ENCODE data around the gene HS2ST1.

DNA sequence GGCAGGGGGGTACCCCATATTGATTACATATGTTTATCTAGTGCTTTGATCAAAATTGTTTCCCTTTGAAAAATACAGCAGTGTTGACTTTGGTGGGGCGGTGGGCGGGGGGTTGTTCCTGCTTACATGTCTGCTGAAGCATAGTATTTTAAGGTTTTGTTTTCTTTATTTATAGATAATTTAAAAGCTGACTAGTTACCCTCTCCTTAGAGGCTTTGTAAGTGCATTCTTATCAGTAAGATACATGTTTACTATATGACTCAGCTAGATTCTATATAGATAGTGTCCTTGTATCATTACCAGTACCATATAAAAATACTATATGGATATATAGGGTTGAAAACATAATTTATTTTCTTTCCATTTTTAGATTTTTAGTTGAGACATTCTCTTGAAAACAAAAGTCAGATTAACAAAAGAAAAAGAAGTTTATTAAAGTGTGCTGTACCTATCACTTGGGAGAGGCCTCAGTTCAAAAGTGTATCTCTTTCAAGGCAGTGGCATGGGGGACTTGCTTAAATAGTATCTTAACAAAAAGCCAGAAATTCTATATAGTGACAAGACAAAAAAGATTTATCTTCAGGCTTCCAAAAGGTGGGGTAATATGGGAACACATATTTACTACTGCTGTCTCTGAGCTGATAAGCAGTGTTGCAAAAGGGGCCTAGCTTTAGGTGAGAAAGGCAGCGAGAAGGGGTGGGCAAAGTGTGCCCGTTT lies 79.0 kb downstream of the HS2ST1 start:
- TF ChIP-seq, protein P1, sequence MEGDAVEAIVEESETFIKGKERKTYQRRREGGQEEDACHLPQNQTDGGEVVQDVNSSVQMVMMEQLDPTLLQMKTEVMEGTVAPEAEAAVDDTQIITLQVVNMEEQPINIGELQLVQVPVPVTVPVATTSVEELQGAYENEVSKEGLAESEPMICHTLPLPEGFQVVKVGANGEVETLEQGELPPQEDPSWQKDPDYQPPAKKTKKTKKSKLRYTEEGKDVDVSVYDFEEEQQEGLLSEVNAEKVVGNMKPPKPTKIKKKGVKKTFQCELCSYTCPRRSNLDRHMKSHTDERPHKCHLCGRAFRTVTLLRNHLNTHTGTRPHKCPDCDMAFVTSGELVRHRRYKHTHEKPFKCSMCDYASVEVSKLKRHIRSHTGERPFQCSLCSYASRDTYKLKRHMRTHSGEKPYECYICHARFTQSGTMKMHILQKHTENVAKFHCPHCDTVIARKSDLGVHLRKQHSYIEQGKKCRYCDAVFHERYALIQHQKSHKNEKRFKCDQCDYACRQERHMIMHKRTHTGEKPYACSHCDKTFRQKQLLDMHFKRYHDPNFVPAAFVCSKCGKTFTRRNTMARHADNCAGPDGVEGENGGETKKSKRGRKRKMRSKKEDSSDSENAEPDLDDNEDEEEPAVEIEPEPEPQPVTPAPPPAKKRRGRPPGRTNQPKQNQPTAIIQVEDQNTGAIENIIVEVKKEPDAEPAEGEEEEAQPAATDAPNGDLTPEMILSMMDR (IDR thresholded peaks at IDR 0.05), result no peak
- TF ChIP-seq POLR2A (IDR thresholded peaks at IDR 0.05), result no peak

Measured in sigmoid colon (tissue), 3 donors.